Measurements from ENCODE around the gene ABCA4. TPM values are rescaled to one million over a fixed set of nuclear protein-coding genes. Genes with fewer than 3 reads are reported as not detected.

ABCA4 gene
- total RNA-seq, 1 donor from 2014 or later = 0.14 TPM

DNA sequence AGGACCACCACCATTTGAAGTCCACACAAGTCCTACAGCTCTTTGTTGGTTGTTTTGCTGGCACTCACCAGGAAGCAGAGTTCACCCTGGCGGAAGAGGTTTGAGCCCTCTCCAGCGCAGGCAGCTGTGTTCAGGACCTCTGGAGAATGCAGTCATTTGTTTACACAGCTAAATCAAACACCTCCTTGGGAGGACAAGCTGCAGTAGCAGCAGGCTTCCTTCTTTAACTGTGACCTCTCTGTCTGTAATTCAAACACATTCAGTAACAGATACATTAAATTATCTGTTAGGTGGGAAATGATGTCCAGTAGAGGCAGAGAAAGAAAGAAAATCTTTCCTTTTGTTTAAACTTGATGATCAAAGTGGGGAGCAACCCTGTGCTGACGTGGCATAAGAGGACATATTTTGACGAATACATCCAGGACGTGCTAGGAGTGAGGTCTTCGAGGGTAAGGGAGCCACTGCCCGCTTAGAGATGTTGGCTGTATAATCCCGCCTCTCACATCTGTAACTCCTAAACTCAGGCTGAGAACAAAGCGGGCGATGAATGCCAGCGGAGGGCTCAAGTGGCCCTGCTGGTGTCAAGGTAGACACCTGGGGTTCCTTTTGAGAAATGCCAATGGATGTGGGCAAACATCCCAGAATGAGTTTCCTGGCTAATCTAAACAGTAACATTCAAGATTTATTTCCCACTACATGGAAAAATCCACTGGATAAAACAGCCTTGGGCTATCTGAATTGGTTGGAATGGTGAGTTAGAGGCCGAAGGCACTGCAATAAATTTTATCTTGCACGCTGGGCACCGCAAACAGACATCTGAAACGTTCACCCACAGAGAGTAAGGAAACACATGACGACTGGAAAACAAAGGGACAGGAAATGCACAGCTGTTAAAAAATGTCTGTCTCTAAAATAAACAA, 51.7 kb downstream of the ABCA4 start:
- TF ChIP-seq, protein P1, sequence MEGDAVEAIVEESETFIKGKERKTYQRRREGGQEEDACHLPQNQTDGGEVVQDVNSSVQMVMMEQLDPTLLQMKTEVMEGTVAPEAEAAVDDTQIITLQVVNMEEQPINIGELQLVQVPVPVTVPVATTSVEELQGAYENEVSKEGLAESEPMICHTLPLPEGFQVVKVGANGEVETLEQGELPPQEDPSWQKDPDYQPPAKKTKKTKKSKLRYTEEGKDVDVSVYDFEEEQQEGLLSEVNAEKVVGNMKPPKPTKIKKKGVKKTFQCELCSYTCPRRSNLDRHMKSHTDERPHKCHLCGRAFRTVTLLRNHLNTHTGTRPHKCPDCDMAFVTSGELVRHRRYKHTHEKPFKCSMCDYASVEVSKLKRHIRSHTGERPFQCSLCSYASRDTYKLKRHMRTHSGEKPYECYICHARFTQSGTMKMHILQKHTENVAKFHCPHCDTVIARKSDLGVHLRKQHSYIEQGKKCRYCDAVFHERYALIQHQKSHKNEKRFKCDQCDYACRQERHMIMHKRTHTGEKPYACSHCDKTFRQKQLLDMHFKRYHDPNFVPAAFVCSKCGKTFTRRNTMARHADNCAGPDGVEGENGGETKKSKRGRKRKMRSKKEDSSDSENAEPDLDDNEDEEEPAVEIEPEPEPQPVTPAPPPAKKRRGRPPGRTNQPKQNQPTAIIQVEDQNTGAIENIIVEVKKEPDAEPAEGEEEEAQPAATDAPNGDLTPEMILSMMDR (conservative IDR thresholded peaks at IDR 0.05) = no peak
- Mint-ChIP-seq H3K27me3 (ENCODE audit: low read depth) (no peaks in the 10 kb centered on the region), H3K4me1 (peaks cover 31% of the 10 kb centered on the region), H3K36me3 (ENCODE audit: low read depth) (no peaks in the 10 kb centered on the region), H3K27ac (ENCODE audit: unreplicated experiment) (peak overlapping the region; percentile 65), H3K4me3 (no peak overlapping the region), H3K9me3 (no peaks in the 10 kb centered on the region)
- DNase-seq (ENCODE audit: low read depth, low spot score) = no peak

DNA sequence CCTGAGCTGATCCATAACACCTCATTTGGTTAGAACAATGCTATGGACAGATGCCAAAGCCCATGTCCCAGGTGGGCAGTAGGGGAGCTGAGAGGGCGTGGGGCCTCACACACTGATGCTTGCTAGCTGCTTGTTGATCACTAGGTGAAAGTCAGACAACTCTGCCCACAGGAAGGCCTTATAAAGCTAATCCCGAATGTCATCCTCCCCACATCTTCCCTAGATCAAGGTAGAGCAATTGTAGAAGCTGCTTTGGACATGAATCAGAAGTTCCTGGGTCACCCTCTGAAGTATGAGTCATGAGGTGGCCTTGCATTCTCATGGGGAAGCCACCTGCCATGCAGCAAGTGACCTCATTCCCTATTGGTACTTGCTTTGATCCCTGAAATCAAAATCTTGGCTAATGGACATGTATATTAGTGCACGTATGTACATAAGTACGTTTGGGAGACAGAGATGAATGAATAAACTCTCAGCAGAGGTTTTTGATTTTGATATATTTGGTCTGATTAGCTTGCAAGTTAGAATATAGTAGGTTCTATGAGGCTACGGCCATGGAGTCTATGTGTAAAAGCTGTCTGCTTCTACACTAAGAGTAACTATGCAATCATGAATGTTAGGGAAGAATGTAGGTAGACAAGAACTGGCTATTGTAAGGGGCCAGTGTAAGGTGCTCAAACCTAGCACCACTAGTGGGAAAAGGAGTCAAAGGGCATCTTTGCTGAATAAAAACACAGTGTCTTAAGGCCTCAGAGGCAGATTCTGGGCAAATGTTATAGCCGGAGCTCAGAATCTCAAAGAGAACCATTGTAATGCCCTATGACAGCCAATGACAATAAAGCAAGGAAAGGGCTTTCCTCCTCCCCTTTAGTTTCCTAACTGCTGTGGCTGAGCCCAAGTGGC, 52.6 kb downstream of the ABCA4 start:
- no peaks in the 10 kb centered on the region for H3K27me3 Mint-ChIP-seq (ENCODE audit: low read depth)
- no peaks in the 10 kb centered on the region for H3K9me3 Mint-ChIP-seq
- H3K4me1 Mint-ChIP-seq = peaks cover 33% of the 10 kb centered on the region
- DNase-seq (ENCODE audit: low read depth, low spot score) = no peak
- TF ChIP-seq, protein P1 (conservative IDR thresholded peaks at IDR 0.05) = no peak
- H3K4me3 Mint-ChIP-seq = no peak overlapping the region
- no peaks in the 10 kb centered on the region for H3K36me3 Mint-ChIP-seq (ENCODE audit: low read depth)
- peak overlapping the region; percentile 65 for H3K27ac Mint-ChIP-seq (ENCODE audit: unreplicated experiment)

DNA sequence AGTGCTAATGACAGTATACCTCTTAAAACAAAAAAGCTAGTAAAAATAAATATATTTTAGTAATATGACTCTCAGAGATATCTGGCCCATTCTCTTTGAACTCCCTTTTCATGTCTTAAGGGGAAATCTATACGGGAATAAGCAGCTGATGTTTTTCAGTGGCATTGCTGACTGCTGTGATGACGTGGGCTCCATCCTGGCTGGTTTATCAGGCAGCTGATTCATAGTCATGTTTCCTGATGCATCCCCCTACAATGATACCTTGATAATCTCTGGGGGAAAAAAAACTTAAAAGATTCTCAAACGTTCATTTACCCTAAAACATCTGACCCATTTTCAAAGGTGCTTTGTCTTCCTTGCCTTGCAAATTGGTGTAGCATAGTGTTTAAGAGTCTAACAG, 53.8 kb downstream of the ABCA4 start:
- Mint-ChIP-seq H3K27me3 (ENCODE audit: low read depth) (no peaks in the 10 kb centered on the region), H3K9me3 (no peaks in the 10 kb centered on the region), H3K4me3 (no peak overlapping the region), H3K4me1 (peaks cover 29% of the 10 kb centered on the region), H3K27ac (ENCODE audit: unreplicated experiment) (no peak overlapping the region), H3K36me3 (ENCODE audit: low read depth) (no peaks in the 10 kb centered on the region)
- TF ChIP-seq, protein P1 (conservative IDR thresholded peaks at IDR 0.05) = no peak
- DNase-seq (ENCODE audit: low read depth, low spot score) = no peak

DNA sequence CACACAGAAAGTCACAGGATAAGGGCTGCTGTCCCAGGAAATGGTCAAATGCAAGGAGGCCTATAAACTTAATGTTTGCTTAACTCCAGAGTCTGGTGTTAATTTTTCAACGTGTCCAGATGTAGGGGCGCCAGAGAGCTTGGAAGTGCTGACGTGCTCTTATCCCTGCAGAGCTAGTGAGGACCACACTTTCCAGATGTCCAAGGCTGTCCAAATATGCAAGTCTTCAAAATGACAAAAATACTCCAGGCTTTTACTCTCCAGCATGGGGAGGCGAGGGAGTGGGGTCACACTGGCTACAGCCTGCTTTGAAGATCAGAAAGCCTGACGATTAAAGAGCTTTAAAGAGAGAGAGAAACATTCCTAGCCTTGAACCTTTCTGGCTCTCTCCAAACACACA, 57.6 kb downstream of the ABCA4 start:
- no peaks in the 10 kb centered on the region for H3K9me3 Mint-ChIP-seq
- H3K36me3 Mint-ChIP-seq (ENCODE audit: low read depth) = no peaks in the 10 kb centered on the region
- peaks cover 10% of the 10 kb centered on the region for H3K4me1 Mint-ChIP-seq
- no peak overlapping the region for H3K4me3 Mint-ChIP-seq
- peaks cover 6% of the 10 kb centered on the region for H3K27me3 Mint-ChIP-seq (ENCODE audit: low read depth)
- no peak overlapping the region for H3K27ac Mint-ChIP-seq (ENCODE audit: unreplicated experiment)
- TF ChIP-seq, protein P1 (conservative IDR thresholded peaks at IDR 0.05) = peak; percentile 48
- peak; percentile 17 for DNase-seq (ENCODE audit: low read depth, low spot score)

DNA sequence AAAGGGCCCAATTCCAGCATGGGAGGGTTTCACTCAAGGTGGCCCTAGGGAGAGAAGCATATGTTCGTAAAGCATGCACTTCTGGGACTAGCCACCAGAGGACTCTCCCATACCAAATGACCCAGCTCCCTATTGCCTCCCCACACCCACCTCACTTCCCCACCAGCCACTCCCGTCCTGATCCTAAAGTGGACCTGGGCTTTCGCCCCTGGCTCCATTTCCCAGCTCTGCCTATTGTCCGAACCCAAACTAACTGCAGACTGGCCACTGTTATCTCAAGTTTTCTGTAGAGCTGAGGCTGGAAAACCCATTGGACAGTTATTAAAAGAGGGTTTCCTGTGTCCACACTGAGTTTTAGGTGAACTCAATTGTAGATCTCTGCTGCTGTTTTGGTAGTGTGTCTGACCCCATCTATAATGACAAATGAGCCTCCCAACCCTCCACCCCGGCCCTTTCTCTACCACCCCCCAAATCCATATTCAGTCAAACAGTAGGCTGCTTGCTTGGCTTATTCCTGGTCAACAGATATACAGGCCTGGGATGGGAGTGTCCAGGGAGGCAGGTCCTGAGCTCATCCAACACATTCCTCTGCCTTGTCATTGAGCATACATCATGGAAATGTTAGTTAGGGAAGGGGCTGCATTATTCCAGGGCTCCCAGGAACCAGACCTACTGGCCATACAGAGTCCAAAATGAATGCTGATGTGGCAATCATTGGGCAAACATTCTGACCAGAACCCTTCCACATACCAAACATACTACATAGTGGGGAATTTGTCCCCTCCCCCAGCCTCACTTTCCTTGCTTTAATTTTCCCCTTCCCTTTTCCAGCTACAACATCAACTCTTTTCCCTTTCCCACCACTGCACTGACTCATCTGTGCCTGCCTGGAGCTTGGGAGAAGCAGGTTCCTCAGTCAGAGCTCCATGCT, 59.2 kb downstream of the ABCA4 start:
- TF ChIP-seq, protein P1 (conservative IDR thresholded peaks at IDR 0.05) = peak; percentile 85
- Mint-ChIP-seq H3K4me3 (no peak overlapping the region), H3K27ac (ENCODE audit: unreplicated experiment) (no peak overlapping the region), H3K4me1 (peaks cover 7% of the 10 kb centered on the region), H3K9me3 (no peaks in the 10 kb centered on the region), H3K27me3 (ENCODE audit: low read depth) (peaks cover 6% of the 10 kb centered on the region), H3K36me3 (ENCODE audit: low read depth) (no peaks in the 10 kb centered on the region)
- DNase-seq (ENCODE audit: low read depth, low spot score) = peak; percentile 55
